NCI-H187 treated with DMSO at 0.1 percent for 48 hours (cell line): ENCODE results near the gene CALHM1.
"Not testable (repeated sequence)": the region's sequence is repeated elsewhere in the genome, so short reads cannot be mapped to it uniquely, and the experiment has no call there.

Source experiments
- DNase-seq: peaks from one replicate; lab custom pipeline; 2025; lab: John Stamatoyannopoulos, UW

The CALHM1 gene

GRCh38 chr10:103429647-103430046 is 29.1 kb downstream of the CALHM1 start:
- DNase-seq = no peak

GRCh38 chr10:103428989-103429643 is 29.6 kb downstream of the CALHM1 start:
- DNase-seq = no peak

- DNase-seq = no peak
Observed at GRCh38 chr10:103427866-103428265, 30.8 kb downstream of the CALHM1 start.

- no peak for DNase-seq
Observed at GRCh38 chr10:103423748-103424147, 35.0 kb downstream of the CALHM1 start.

- no peak for DNase-seq
Observed at GRCh38 chr10:103419101-103419500, 39.6 kb downstream of the CALHM1 start.

- no peak for DNase-seq
Observed at GRCh38 chr10:103417601-103418000, 41.1 kb downstream of the CALHM1 start.

GRCh38 chr10:103417148-103417469 is 41.6 kb downstream of the CALHM1 start:
- not testable (repeated sequence) for DNase-seq

GRCh38 chr10:103416436-103417147 is 42.1 kb downstream of the CALHM1 start:
- no peak for DNase-seq

GRCh38 chr10:103415581-103415980 is 43.1 kb downstream of the CALHM1 start:
- no peak for DNase-seq

- no peak for DNase-seq
Observed at GRCh38 chr10:103413564-103413963, 45.1 kb downstream of the CALHM1 start.
